ENCODE measurements around the gene ZNF324. TPM values are rescaled to one million over a fixed set of nuclear protein-coding genes. Genes with fewer than 3 reads are reported as not detected.

Gene ZNF324
- total RNA-seq, 1 donor from 2014 or later, result 2.1 TPM

DNA sequence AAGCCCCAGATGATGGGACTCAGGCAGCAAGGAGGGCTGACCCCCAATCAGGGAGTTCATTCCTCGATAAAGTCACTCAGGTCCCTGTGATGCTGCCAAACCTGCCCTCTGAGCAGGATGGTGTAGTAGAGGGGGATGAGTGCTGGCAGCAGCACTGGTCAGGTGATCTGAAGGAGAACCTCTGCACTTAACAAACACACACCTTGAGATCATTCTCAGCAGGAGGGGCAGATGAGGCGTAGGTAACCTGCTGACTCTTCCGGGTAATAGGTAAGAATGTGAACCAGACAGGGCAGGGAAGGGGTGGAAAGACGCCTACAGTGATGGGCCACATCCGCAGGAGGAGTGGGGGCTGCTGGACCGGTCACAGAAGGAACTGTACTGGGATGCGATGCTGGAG, 12.4 kb downstream of the ZNF324 start:
- H3K27ac ChIP-seq, result no peak overlapping the region
- intact Hi-C loops (cut with DNase I), result no loop called here
- no peak overlapping the region for H3K4me3 ChIP-seq
- H3K27me3 ChIP-seq, result no peaks in the 10 kb centered on the region
- no peak for DNase-seq (ENCODE audit: low spot score in 2 of 2)
- TF ChIP-seq CTCF (IDR thresholded peaks at IDR 0.05), result no peak
- H3K4me1 ChIP-seq, result peaks cover 7 to 25% of the 10 kb centered on the region in 2 donors
- peaks cover 21 to 24% of the 10 kb centered on the region in 2 donors for H3K36me3 ChIP-seq
- no peaks in the 10 kb centered on the region for H3K9me3 ChIP-seq

DNA sequence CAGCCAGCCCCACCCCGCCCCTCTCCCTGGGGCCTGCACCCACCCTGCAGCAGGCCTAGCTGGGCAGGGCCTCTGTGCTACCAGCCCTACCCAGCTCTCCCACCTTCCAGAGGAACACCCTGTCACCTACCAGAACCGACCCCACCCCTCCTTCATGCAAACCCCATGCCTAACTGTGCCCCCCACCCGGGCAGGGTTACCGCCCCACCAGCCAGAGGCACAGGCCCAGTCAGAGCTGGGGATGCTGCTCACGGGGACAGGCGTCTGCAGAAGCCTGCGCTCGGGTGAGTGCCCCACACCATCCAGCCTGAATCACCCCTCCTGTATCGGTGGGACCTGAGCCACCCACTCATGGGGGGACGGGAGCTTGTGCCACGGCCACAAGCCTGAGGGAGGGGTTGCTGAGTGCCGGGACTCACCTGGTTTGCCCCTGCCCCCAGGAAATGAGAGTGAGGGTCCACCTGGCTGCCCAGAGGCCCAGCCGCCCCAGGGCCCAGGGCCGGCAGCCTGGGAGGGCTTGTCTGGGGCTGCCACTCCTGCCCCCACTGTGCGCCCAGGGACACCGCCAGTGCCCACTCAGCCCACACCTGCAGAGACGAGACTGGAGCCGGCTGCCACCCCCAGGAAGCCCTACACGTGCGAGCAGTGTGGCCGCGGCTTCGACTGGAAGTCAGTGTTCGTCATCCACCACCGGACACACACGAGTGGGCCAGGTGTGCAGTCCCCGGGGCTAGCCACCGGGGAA, 13.0 kb downstream of the ZNF324 start:
- no peak for TF ChIP-seq CTCF (IDR thresholded peaks at IDR 0.05)
- Histone ChIP-seq H3K9me3 (no peaks in the 10 kb centered on the region), H3K27me3 (no peaks in the 10 kb centered on the region), H3K27ac (no peak overlapping the region), H3K4me1 (peaks cover 7 to 26% of the 10 kb centered on the region in 2 donors), H3K36me3 (peaks cover 21 to 24% of the 10 kb centered on the region in 2 donors), H3K4me3 (no peak overlapping the region)
- DNase-seq (ENCODE audit: low spot score in 2 of 2), result no peak
- intact Hi-C loops (cut with DNase I), result no loop called here

GRCh38 chr19:58480481-58480830, 13.6 kb downstream of the ZNF324 start:
- H3K27ac ChIP-seq, result no peak overlapping the region
- peaks cover 21 to 24% of the 10 kb centered on the region in 2 donors for H3K36me3 ChIP-seq
- TF ChIP-seq CTCF (IDR thresholded peaks at IDR 0.05), result no peak

DNA sequence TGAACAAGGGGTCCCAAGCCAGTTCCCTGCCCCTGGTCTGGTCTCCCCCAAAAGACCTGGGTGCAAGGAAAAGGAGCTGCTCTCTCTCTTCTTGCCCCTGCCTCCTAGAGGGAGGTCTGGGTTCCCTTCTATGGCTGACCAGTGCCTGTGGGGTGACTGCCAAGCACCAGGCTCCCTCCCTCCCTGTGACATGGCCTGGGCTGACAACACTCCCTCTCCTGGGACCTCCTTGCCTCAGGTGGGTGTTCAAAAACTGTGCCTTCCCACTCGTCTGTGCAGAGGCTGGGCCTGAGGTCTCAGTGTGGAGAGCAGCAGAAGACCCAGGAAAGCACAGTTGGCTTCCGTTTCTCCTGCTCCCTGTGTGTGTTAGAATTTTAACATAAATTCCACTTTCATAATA, 14.0 kb downstream of the ZNF324 start:
- no peaks in the 10 kb centered on the region for H3K9me3 ChIP-seq
- intact Hi-C loops (cut with DNase I), result no loop called here

More at GRCh38 chr19:58480481-58480830, 13.6 kb downstream of the ZNF324 start:
- intact Hi-C loops (cut with DNase I), result no loop called here
- Histone ChIP-seq H3K9me3 (no peaks in the 10 kb centered on the region), H3K4me1 (peaks cover 4 to 20% of the 10 kb centered on the region in 2 donors), H3K4me3 (no peak overlapping the region), H3K27me3 (no peaks in the 10 kb centered on the region)
- DNase-seq (ENCODE audit: low spot score in 2 of 2), result no peak

GRCh38 chr19:58482372-58482771, 15.5 kb downstream of the ZNF324 start:
- TF ChIP-seq CTCF (IDR thresholded peaks at IDR 0.05), result no peak
- DNase-seq (ENCODE audit: low spot score in 2 of 2), result no peak

More for the DNA sequence above, 14.0 kb downstream of the ZNF324 start:
- TF ChIP-seq CTCF (IDR thresholded peaks at IDR 0.05), result no peak
- Histone ChIP-seq H3K27me3 (no peaks in the 10 kb centered on the region), H3K36me3 (peaks cover 21 to 24% of the 10 kb centered on the region in 2 donors), H3K4me3 (no peak overlapping the region), H3K27ac (no peak overlapping the region), H3K4me1 (peaks cover 4 to 20% of the 10 kb centered on the region in 2 donors)
- DNase-seq (ENCODE audit: low spot score in 2 of 2), result no peak

More at GRCh38 chr19:58482372-58482771, 15.5 kb downstream of the ZNF324 start:
- no peaks in the 10 kb centered on the region for H3K27me3 ChIP-seq
- H3K4me1 ChIP-seq, result peaks cover 4 to 12% of the 10 kb centered on the region in 2 donors
- H3K4me3 ChIP-seq, result no peak overlapping the region
- peaks cover 21 to 24% of the 10 kb centered on the region in 2 donors for H3K36me3 ChIP-seq
- no peaks in the 10 kb centered on the region for H3K9me3 ChIP-seq
- peak overlapping the region in 1 of 2 donors; percentile 32 for H3K27ac ChIP-seq
- intact Hi-C loops (cut with DNase I), result no loop called here

All from ascending aorta (tissue), 2 donors.